IPS-18c (cell line): Measurements from ENCODE around the gene CAPN1.

ENCODE experiments used
- H3K4me3 ChIP-seq: 2 replicates; pipeline ENCODE4 v1.7.0; 2013; ENCODE audit warnings: low read depth, mild to moderate bottlenecking, low read length, moderate library complexity; ENCODE audit not compliant: insufficient read depth
- H3K9me3 ChIP-seq: one replicate; pipeline ENCODE4 v1.6.1; 2013; ENCODE audit warnings: mild to moderate bottlenecking, low read length, moderate library complexity; ENCODE audit not compliant: control insufficient read depth, insufficient read depth

Gene CAPN1

DNA sequence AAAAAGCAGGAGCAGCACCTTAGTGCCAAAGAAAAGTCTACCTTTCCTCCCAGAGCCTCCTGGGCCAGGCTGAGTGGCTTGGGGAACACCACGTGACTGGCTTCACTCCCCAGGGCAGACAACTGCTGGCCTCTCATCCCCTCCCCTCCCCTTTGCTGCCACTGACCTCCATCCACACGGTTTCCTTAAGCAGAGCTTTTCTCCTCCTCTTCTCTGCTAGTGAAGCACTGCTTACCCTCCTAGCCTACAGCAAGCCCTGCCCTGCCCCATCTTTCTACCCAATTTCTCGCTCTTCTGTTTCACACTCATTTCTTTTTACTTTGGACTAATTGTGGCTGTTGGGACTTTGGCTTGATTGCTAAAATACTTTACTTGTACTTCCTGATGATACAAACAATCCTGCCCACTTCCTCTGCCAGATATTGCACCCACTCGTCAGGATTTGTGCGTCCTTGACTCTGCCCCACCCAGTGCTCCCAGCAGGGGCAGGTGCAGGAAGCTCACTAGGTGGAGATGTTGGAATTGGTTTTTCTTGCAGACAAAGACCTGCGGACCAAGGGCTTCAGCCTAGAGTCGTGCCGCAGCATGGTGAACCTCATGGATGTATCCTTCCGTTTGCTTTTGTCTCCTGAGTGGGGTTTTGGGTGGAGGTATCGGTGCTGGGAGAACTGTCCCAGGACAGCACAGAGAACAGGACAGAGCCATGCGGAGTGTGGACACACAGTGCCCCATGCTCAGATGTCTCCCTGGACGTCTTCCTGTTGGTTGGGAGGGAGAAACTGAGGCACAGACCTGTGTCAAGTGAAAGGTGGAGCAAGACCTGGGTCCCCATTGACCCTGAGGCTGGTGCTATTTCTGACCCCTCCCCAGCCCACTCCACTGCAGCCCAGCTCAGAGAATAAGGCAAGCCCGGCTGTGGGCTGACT lies 27.3 kb downstream of the CAPN1 start:
- H3K9me3 ChIP-seq = no peaks in the 10 kb centered on the region
- no peak overlapping the region for H3K4me3 ChIP-seq

DNA sequence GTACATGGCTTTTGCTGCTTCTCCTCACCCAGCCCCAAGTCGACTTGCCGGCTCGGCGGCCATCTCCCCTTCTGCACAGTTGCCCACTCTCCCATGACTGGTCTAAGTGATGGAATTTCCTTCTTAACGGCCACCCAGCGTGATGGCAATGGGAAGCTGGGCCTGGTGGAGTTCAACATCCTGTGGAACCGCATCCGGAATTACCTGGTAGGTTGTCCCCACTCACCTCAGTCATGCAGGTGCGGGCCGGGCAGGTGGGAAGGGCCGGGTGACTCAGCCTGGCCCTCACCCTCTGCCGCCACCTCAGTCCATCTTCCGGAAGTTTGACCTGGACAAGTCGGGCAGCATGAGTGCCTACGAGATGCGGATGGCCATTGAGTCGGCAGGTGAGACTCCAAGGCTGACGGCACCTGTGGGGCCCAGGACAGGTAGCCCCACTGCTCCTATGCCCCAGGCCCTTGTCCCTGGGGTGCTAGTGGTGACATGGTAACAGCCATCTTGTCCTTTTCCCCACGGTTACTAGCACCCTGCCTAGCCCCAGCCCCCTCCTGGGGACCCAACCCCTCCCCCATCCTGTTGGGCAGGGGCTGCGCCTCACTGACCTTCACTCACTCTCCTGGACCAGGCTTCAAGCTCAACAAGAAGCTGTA lies 28.1 kb downstream of the CAPN1 start:
- Histone ChIP-seq H3K4me3 (no peak overlapping the region), H3K9me3 (no peaks in the 10 kb centered on the region)

DNA sequence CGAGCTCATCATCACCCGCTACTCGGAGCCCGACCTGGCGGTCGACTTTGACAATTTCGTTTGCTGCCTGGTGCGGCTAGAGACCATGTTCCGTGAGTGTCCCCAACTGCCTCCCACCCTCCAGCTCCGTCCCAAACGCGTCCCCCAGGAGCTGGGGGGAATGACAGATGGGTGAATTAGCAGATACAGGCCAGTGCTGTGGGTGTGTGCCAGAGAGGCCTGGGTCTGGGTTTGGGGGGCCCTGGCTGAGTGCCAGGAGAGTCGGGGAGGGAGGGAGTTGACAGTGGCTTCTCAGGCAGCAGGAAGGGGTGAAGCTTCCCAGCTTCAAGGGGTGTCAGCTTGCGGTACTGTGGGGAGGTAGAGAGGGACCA lies 28.6 kb downstream of the CAPN1 start:
- no peaks in the 10 kb centered on the region for H3K9me3 ChIP-seq
- H3K4me3 ChIP-seq = no peak overlapping the region

GRCh38 chr11:65210748-65211147 lies 29.0 kb downstream of the CAPN1 start:
- no peak overlapping the region for H3K4me3 ChIP-seq

DNA sequence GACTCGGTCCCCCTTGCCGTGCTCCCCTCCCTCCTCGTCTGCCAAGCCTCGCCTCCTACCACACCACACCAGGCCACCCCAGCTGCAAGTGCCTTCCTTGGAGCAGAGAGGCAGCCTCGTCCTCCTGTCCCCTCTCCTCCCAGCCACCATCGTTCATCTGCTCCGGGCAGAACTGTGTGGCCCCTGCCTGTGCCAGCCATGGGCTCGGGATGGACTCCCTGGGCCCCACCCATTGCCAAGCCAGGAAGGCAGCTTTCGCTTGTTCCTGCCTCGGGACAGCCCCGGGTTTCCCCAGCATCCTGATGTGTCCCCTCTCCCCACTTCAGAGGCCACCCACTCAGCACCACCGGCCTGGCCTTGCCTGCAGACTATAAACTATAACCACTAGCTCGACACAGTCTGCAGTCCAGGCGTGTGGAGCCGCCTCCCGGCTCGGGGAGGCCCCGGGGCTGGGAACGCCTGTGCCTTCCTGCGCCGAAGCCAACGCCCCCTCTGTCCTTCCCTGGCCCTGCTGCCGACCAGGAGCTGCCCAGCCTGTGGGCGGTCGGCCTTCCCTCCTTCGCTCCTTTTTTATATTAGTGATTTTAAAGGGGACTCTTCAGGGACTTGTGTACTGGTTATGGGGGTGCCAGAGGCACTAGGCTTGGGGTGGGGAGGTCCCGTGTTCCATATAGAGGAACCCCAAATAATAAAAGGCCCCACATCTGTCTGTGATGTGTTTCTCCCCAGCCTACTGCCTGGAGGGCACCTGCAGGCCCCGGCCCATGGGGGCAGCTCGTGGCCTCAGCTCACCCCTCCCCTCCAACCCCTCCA lies 29.8 kb downstream of the CAPN1 start:
- Histone ChIP-seq H3K9me3 (no peaks in the 10 kb centered on the region), H3K4me3 (no peak overlapping the region)

More at GRCh38 chr11:65210748-65211147, 29.0 kb downstream of the CAPN1 start:
- no peaks in the 10 kb centered on the region for H3K9me3 ChIP-seq

- no peaks in the 10 kb centered on the region for H3K9me3 ChIP-seq
- no peak overlapping the region for H3K4me3 ChIP-seq
These were observed 30.6 kb downstream of the CAPN1 start for GRCh38 chr11:65212226-65212801.

GRCh38 chr11:65213322-65214211 lies 31.8 kb downstream of the CAPN1 start:
- Histone ChIP-seq H3K4me3 (no peak overlapping the region; the same call in 1 of the 2 replicates), H3K9me3 (no peaks in the 10 kb centered on the region)

DNA sequence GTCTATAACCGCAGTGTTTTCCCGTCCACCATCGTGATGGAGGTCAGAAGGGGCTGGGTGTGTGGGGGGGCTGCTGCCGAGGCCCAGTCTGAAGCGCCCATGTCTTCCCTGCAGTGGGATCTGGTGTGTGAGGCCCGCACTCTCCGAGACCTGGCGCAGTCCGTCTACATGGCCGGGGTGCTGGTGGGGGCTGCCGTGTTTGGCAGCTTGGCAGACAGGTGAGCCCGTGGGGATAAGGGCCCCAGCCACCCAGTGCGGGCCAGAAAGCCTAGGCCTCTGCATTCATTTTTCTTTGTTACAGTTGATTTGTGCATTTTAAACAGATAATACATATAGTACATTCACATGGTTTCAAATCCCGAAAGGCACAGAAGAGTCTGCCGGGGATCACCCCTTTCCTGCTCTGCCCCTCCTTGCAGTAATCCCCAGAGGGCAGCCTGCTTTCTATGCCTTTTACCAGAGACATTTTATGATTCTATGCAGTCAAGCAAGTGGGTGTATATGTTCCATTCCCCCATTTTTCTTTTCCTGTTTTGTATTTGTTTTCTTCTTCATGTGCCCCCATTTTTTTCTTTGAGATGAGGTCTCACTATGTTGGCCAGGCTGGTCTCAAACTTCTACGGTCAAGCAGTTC lies 32.6 kb downstream of the CAPN1 start:
- H3K4me3 ChIP-seq = no peak overlapping the region

GRCh38 chr11:65215441-65216076 lies 33.8 kb downstream of the CAPN1 start:
- H3K4me3 ChIP-seq = no peak overlapping the region

More for the DNA sequence above, 32.6 kb downstream of the CAPN1 start:
- no peaks in the 10 kb centered on the region for H3K9me3 ChIP-seq

DNA sequence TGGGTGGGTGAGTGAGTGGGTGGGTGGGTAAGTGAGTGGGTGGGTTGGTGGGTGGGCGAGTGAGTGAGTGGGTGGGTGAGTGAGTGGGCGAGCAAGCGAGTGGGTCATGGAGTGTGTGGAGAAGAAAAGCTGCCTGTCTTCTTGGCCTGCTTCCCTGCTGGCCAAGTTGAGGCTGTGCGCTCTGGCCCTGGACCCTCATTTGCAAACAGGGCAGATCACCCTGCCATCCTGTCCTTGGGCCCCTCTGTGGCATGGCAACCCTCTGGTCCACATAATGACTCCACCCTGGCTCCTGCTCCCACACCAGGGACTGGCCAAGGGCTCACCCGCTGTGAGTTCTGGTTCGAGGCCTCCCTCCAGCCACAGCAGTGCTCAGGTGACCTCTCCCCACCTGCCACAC lies 35.1 kb downstream of the CAPN1 start:
- Histone ChIP-seq H3K4me3 (no peak overlapping the region), H3K9me3 (no peaks in the 10 kb centered on the region)

More at GRCh38 chr11:65215441-65216076, 33.8 kb downstream of the CAPN1 start:
- no peaks in the 10 kb centered on the region for H3K9me3 ChIP-seq

DNA sequence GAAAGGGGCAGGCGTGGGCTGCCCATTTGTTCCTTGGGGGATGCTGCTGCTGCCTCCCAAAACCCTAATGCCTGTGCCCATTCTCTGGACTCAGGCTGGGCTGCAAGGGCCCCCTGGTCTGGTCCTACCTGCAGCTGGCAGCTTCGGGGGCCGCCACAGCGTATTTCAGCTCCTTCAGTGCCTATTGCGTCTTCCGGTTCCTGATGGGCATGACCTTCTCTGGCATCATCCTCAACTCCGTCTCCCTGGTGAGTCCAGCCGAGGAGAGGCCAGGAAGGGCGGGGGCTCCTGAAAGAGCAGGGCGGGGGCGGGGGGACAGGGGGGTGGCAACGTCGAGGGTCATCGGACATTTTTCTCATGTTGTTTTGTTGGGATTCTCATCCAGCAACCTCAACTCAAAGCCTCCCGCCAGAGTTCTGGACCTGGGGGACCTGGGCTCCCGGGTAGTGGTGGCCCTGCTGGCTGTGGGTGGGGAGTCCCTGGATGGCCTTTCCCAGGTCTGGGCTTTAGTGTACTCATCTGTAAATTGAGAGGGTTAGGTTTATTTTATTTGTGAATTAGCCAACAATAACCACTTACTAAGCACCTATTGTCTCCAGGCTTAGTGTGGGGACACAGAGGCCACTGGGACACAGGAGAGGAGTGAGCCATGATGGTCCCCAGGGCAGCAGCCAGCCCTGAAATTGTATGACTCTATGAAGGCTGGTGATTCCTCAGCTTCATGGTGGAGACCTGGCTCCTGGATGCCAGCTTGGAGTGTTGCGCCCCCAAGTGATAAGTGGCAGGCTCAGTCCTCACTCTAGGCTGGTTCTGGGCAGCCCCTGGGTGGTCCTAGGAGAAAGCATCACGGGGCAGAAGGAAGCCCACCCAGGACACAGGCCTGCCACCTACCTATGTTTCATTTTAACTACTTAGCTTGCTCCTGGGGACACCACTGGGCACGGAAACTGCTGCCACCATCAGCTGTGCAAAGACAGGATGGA lies 36.0 kb downstream of the CAPN1 start:
- Histone ChIP-seq H3K9me3 (no peaks in the 10 kb centered on the region), H3K4me3 (no peak overlapping the region)

DNA sequence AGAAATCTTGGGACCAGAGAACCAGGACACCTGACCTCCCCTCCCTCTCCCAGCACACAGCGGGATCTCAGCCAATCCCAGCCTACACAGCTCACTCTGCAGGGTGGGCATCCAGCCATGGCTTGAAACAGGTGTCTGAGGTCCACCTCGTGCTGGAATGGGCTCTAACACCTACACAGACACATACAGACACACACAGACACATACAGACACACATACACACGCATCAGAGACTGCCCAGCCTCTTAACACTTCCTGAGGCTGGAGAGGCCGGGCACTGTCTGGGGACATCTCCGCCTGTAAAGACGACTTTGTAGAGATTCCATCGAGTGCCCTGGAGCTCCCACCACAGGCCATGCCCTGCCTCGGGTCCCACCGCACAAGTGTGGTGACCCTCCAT lies 36.7 kb downstream of the CAPN1 start:
- no peak overlapping the region for H3K4me3 ChIP-seq

DNA sequence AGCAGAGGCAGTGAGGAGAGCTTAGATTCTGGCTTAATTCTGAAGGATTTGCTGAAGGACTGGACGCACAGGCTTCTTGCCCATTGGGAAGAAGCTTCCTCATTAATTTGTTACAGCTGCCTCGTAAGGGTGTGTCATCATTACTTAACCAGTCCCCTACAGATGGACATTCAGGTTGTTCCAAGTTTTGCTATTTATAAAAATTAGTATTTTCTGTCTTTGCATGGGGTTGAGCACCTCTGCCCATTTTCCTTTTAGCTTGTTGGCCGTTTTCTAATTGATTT lies 38.1 kb downstream of the CAPN1 start:
- Histone ChIP-seq H3K9me3 (no peaks in the 10 kb centered on the region), H3K4me3 (no peak overlapping the region)

More for the DNA sequence above, 36.7 kb downstream of the CAPN1 start:
- H3K9me3 ChIP-seq = no peaks in the 10 kb centered on the region

DNA sequence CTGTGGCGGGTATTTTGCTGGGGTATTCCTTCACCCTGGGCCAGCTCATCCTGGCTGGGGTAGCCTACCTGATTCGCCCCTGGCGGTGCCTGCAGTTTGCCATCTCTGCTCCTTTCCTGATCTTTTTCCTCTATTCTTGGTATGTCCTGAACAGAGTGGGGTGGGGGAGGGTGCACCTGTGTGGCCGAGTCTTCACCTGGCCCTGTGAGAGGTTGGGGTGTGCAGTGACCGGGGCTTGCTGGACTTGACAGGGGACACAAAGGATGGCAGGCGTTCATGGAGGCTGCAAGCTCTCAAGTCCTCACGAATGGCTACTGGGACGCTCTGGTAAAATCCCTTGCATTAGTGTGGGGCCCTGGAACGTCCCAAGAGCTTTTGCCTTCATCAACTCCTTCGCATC lies 39.3 kb downstream of the CAPN1 start:
- H3K4me3 ChIP-seq = no peak overlapping the region

GRCh38 chr11:65223011-65223410 lies 41.3 kb downstream of the CAPN1 start:
- no peaks in the 10 kb centered on the region for H3K9me3 ChIP-seq
- H3K4me3 ChIP-seq = no peak overlapping the region

More for the DNA sequence above, 39.3 kb downstream of the CAPN1 start:
- no peaks in the 10 kb centered on the region for H3K9me3 ChIP-seq
